ENCODE data around the gene KCNB1.
"Not testable (repeated sequence)": the region's sequence is repeated elsewhere in the genome, so short reads cannot be mapped to it uniquely, and the experiment has no call there.

Gene KCNB1

DNA sequence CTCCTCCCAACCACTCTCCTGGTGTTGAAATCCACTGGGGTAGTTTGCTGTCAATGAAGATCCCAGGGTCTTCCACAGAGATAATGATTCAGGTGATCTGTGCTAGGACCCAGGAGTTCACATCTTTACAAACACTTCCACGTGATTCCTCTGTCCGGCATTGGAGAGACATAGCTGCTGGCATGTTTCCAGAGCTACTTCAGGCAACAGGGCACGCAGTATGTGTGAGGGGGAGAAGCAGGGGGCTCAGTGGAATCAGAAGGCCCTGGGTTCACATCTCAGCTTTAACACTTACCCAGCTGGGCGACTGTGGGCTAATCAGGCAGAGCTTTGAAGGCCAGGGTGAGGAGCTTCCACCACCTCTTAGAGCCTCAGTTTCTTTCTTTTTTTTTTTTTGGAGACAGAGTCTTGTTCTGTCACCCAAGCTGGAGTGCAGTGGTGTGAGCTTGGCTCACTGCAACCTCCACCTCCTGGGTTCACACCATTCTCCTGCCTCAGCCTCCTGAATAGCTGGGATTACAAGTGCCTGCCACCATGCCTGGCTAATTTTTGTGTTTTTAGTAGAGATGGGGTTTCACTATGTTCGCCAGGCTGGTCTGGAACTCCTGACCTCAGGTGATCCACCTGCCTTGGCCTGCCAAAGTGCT is 72.4 kb downstream of the KCNB1 start:
- DNase-seq (ENCODE audit: low read depth, low spot score): not testable (repeated sequence)

DNA sequence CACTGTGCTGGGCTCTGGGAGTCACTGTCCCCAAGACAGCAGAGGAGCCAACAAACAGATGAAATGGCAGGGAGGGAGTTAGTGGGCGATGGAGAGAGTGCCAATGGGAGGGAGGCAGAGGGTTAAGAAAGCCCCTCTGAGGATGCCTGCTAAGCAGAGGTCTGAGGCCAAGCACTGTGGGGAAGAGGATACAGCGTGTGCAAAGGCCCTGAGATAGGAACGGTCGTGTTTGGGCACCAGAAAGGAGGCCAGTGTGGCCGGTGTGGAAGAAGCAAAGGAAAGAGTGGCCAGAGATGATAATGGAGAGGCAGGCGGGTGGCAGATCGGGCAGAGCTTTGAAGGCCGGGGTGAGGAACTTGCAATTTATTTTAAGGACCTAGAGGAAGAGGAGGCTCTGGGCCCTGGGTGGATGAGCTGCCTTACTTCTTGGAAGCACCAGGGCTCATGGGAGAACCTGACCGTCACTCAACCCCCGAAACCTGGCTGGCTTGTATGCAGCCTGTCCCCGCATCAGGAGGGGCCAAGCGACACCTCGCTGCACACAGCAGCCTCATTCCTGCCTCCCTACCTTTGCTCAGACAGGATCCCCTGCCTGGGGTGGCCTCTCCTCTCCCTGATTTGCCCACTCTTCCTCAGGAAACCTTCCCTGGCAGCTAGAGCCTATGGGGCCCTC is 73.0 kb downstream of the KCNB1 start:
- no peak for DNase-seq (ENCODE audit: low read depth, low spot score)

DNA sequence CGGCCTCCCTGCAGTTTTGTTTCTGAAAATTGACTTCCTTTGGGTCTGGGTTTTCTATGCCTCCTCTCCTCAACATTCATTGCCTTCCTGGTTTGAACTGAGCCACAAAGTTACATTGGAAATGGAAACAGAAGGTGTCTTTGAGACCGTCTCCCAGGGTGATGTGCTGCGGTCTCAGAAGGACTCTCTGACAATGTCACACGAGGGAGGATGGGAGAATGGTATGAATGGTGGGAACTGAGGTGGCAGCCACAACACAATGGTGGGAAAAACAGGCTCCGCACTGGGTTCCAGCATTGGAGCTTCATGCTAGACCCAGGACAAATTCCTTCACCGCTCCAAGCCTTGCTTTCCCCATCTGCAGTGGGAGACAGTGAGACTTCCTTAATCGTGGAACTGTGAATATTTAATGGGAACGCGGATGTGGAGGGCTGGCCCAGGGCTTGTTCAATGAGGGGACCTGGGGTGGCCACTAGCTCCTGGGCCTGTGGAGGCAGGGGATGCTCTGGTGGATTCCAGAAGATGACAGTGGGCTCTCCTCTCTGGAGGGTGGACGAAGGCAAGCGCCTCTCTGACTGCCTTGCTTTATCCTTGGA is 73.9 kb downstream of the KCNB1 start:
- no peak for DNase-seq (ENCODE audit: low read depth, low spot score)

DNA sequence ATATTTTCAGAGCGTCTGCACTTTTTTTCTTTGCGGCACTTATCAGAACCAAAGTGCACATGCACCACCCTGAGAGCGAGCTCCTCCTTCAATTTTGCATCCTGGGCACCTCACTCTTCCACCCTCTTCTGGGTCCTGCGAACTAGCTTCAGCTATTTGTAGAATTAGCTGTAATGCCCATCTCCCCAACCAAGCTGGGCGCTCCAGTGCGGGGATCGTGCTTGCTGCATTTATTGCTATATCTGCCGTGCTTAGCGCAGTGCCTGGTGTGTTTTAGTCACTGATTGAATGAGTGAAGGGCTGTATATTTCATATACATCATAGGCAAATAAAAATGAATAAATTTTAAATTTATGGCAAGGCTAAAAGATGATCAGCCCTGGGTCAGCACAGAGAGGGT is 75.8 kb downstream of the KCNB1 start:
- no peak for DNase-seq (ENCODE audit: low read depth, low spot score)

DNA sequence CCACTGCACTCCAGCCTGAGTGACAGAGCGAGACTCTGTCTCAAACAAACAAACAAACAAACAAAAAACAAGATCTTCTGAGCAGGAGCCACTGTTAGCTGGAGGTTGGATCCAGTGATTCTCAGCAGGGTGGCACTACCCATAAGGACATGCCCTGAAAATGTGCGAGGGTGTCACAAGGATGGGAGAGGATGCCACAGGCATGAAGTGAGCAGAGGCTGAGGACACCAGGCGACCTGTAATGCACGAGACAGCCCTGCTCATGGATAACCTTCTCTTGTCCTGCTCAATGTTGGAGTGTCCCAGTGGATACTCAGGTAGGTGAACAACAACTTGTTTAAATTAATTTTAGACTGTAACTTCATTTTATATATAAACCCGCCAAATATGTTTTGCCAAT is 76.8 kb downstream of the KCNB1 start:
- no peak for DNase-seq (ENCODE audit: low read depth, low spot score)

DNA sequence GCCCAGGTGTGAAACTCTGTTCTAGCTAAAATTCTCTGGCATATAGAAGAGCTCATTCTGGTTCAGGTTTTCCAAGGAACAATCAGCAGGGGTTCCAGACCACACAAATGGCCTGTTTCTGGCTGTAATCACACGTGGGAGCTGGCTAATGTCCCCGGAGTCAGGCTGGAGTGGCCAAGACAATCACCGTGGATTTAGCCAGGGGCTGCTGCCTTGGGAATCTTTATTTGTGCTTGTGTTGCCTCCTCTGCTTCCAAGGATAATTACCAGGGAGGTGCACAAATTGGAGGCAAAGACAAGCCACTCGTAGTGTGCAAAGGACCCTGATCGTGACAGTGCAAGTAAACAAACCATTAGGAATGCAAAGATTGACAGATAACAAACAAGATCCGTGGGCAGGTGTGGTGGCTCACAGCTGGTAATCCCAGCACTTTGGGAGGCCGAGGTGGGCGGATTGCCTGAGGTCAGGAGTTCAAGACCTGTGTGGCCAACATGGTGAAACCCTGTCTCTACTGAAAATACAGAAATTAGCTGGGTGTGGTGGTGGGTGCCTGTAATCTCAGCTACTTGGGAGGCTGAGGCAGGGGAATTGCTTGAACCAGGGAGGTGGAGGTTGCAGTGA is 77.3 kb downstream of the KCNB1 start:
- peak; percentile 63 for DNase-seq (ENCODE audit: low read depth, low spot score)

DNA sequence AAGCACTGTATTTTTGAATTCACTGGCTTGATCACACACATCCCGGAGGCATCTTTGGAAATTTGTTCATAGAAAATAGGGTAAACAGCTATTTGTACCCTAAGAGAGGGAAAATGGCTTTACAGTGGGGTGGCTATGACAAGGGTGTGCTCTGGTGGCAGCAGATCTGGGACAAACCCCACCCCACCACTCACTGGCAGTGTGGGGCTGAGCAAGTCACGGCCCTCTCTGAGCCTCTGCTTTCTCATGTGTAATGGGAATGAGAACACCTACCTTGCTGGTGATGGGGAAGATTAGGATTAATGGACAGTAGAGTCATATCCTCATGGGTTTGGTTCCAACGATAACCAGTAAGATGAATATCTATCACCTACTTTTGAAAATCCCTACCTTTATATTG is 78.0 kb downstream of the KCNB1 start:
- no peak for DNase-seq (ENCODE audit: low read depth, low spot score)

DNA sequence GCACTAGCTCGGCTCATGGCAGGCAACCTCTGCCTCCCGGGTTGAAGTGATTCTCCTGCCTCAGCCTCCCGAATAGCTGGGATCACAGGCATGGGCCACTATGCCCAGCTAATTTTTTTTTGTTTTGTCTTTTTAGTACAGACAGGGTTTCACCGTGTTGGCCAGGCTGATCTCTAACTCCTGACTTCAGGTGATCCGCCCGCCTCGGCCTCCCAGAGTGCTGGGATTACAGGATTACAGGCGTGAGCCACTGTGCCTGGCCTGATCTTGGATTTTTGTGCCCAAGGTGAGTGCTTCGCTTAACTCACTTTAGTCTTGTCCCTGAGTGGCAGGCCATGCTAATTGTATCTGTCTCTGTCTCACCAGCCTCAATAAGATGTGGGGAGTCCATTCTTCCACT is 78.6 kb downstream of the KCNB1 start:
- no peak for DNase-seq (ENCODE audit: low read depth, low spot score)

DNA sequence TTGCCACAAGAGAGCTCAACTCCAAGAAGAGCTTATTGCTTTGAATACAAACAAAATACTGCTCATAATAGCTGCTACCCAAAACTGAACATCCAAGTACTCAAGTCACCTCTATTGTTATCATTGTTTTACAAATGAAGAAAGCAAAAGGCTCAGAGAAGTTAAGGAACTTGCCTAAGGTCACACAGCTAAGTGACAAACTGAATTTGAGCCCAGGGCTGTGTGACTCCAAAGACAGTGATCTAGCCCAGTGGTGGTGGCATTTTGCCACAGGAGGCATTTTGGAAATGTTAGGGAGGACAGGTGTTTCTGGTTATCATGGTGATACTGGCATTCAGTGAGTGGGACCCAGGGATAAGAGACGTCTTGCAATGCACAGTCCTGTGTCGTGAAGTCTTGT is 79.5 kb downstream of the KCNB1 start:
- no peak for DNase-seq (ENCODE audit: low read depth, low spot score)

DNA sequence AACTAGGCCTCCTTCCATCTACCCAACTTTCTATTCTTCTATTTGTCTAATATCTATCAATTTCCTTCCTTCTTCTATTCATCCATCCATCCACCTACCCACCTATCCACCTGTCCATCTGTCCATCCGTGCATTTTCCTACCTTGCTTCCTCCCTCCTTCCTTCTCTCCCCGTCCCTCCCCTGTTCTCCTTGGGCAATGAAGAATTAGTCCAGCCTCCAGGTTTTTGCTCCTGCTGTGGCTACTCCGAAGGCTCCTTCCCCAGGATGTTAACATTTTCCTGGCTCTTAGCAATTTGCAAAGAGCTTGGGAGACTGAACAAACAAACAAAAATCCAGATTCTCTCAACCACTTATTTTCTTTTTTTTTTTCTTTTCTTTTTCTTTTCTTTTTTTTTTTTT is 81.6 kb downstream of the KCNB1 start:
- DNase-seq (ENCODE audit: low read depth, low spot score): no peak

DNA sequence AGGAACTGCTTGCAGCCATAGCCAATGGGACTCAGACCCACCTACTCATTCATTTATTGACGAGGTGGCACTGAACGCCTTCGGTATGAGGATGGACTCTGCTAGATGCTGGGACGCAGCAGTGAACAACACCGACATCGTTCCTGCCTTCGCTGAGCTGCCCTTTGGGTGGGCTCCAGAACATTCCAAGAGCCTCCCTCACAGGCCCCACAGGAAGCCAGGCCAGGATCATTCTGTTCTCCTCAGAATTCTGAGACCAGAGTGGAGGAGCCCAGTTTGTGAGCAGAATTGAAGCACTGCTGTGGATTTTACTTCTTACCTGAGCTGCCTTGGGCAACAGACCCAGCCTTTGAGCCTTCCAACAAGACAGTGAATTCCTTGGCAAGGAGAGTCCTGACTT is 82.1 kb downstream of the KCNB1 start:
- no peak for DNase-seq (ENCODE audit: low read depth, low spot score)

DNA sequence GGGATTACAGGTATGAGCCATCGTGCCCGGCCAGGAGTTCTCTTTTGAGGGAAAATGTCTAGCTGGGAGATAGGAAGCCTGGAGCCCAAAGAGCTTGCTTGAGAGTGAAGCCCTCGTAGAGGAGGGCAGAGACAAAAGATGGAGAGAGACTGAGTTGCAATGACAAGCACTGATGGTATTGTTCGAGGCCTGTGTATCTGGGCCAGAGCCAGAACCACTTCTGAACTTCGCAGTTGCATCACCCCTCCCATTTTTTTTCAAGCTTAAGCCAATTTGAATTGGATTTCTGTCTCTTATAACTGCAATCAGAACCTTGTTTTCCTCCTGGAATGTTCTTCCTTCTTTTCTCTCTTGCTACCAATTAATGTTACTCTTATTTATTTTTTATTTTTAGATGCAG is 83.1 kb downstream of the KCNB1 start:
- DNase-seq (ENCODE audit: low read depth, low spot score): no peak

DNA sequence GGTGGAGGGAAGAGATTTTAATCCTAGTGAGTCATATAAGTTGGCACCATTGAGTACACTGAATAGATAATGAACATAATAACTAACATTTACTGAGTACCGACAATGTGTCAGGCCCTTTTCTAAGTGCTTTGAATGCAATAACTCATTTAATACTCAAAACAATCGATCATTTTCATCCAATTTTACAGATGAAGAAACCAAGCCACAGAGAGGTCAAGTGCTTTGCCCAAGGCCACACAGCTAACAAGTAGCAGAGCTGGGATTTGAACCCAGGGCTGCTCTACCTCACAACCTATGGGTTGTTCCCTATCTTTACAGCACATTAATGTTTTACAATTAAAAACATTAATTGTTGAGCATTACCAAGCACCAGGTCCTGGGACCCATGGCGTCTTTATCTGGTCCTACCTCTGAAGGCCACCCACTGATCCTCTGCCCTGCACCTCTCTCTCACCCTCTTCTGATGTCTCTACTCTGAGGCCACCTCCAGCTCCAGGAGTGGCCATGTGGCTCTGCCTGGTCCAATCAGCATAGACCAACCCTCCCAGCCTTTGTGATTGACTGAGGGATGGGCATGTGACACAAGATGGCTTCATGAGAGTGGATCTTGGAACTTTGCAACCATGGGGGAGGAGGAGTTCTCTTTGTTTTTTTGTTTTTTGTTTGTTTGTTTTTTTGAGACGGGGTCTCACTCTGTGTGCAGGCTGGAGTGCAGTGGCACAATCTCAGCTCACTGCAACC is 83.9 kb downstream of the KCNB1 start:
- DNase-seq (ENCODE audit: low read depth, low spot score): no peak

DNA sequence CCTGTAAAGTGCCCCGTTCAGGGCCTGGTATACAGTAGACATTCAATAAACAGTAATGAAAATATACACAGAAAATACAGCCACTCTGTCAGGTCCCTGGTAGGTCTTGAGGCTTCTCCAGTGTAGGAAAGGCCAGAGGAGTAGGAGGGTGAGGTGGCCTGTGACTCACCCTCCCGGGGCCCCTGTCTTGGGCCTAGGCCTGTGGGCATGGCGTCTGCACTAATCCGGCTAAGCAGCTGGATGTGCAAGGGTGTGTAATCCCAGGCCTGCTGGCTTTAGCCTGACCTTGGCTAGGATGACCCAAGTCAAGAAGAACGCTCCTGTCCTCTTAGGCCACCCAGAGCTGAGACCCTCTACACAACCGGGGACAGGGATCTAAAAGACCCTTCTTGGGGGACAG is 84.9 kb downstream of the KCNB1 start:
- peak; percentile 71 for DNase-seq (ENCODE audit: low read depth, low spot score)

DNA sequence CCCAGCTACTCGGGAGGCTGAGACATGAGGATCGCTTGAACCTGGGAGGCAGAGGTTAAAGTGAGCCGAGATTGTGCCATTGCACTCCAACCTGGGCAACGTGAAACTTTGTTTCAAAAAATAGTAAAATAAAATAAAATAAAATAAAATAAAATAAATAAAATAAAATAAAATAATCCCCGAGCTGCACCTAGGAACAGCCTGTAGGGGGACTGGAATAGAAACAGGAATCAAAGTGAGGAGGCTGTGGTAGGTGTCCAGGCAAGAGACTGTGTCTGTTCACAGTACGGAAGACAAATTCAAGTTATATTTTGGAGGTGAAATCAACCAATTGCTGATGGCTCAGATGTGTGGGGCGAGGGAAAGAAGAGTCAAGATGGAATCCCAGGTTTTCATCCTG is 86.2 kb downstream of the KCNB1 start:
- DNase-seq (ENCODE audit: low read depth, low spot score): no peak

DNA sequence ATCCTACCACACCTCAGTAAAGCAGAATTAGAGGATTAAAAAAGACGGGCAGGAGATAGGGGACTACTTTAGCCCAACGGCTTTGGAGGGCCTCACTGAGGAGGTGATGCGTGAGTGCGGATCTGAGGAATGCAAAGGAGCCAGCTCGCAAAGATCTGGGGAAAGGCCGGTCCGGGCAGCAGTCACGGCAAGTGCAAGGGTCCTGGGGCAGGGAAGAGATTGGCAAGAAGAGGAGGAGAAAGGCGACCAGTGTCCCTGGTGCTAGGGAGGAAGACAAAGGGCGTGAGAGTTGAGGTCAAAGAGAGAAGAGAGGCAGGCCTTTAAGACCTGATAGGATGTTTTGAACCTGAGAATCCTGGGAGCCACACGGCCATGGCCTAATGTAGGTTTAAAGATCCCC is 86.8 kb downstream of the KCNB1 start:
- DNase-seq (ENCODE audit: low read depth, low spot score): no peak

DNA sequence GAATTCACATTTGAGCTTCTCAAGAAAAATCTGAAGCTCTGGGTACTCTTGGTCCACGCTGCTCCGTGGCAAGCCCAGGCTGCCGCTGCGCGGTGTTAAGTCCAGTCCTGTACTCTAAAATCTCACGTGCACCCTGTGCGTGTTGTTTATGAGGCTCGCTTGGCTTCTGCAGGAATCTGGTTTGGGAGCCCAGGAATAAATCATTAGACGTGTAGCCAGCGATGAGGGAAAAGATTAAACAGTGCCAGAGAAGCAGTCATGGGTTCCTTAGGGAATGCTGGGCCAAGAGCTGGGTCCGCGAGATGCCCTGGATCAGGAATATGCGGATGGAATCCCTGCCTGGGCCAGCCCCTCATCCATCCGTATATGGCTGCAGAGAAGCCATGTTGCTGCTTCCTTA is 87.3 kb downstream of the KCNB1 start:
- no peak for DNase-seq (ENCODE audit: low read depth, low spot score)

DNA sequence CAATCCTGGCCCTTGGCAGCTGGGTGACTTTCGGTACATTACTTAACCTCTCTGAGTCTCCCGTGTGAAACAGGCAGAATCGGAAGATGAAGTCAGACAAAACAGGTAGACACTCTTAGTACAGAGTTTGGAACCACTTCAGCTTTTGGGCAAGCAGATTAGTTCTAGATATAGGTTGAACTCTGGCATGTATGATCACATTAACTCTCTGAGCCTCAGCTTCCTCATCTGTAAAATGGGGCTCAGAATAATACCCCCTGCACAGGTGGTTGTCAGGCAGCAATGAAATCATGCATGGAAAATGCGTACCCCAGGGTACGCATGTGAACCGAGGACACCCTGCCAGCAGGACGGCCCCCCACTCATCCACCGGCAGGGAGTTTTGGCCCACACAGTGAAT is 87.7 kb downstream of the KCNB1 start:
- no peak for DNase-seq (ENCODE audit: low read depth, low spot score)

DNA sequence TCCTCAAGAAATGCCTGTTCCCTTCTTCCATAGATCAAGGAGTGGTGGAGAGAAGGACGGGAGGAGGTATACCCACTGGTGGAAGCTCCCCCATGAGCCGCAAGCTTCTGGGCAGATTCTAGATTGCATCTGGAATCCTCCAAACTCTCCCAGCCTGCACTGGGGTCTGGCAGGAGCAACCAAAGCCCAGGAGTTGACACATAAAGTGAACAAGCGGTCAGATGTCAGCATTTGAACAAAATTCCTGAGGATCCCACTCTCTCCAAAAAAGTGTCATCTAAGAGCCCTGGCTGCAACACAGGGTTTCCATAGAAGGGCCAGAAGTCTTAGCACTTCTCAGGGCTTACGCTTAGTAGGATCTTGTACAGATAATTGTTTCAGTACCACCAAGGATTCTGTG is 88.2 kb downstream of the KCNB1 start:
- no peak for DNase-seq (ENCODE audit: low read depth, low spot score)

DNA sequence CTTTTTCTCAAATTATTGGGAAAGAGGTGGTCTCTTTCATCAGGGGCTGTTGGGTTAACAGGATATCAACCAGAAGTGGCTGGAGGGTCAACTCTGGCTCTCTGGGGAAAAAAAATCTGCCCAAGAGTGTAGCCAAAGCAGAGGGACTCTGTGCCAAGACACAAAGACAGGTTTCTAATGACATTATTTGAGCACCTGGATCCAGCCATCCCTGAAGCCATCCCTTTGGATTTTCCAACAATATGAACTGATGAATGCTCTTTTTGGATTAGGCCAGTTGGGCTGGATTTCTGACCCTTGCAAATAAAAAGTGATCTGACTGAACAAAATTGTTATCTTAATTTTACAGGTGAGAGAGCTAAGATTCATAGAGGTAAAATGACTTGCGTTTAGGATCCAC is 88.7 kb downstream of the KCNB1 start:
- DNase-seq (ENCODE audit: low read depth, low spot score): no peak

DNA sequence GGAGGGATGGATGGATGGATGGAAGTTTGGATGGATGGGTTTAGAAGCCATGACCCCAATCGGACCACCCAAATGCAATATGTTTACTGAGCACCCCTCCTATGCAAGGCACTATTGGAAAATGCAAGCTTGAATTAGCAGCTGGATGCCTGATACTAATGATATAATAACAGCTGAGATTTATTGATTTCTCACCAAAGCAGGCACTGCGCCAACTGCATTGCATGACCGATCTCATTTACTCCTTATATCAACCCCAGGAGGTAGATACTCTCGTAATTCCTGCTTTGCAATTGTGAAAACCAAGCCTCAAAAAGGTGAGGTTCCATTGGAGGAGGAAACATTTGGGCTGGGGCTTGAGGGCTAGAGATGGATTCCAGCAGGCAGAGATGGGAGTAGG is 89.7 kb downstream of the KCNB1 start:
- DNase-seq (ENCODE audit: low read depth, low spot score): no peak
